NCI-H460 (cell line): ENCODE measurements around the gene SDK2. TPM values are rescaled to one million over a fixed set of nuclear protein-coding genes. Genes with fewer than 3 reads are reported as not detected.

Experiments
- DNase-seq: peaks from one replicate; pipeline ENCODE4 v3.0.0-alpha.2; 2016; ENCODE audit warnings: low read depth; ENCODE audit errors: extremely low read depth
- total RNA-seq: library from RNA; depleted of rRNA; stranded (reverse); fragments of >200 nt; shearing (Covaris generic); gene quantifications from 2 replicates; pipeline ENCODE4 v1.2.3, GENCODE V29; 2014

SDK2 gene
- total RNA-seq, 1 experiment from 2014 or later = 0.02 TPM

GRCh38 chr17:73520369-73520761 is 123.9 kb downstream of the SDK2 start:
- no peak for DNase-seq

DNA sequence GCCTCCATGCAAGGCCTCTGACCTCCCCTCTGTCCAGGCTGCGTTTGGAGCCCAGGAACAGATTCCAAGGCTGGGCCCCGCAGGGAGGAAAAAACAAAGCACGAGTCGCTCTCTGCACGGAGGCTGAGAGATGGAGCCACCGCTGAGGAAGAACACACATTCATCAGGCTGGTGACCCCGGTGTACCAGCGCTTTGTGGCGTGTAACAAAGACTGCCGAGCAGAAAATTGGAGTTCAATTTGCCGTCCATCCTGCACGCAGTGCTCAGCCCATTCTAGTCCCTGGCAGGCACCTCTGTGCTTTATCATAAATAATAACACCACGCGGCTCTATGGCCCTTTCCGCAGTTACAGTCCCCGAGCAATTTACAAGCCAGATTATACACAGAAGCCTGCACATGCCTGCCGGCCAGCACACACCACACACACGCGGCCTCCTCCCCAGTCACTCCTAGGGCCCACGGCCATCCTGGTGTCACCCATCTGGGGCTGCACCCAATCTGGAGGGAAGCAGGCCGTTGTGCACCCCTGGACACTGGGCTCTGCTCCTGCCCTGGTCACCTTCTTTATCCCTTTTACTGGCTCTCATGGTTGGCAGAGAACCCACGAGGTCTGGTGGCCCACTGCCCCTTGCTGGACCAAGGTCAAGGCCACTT is 124.4 kb downstream of the SDK2 start:
- DNase-seq = no peak

DNA sequence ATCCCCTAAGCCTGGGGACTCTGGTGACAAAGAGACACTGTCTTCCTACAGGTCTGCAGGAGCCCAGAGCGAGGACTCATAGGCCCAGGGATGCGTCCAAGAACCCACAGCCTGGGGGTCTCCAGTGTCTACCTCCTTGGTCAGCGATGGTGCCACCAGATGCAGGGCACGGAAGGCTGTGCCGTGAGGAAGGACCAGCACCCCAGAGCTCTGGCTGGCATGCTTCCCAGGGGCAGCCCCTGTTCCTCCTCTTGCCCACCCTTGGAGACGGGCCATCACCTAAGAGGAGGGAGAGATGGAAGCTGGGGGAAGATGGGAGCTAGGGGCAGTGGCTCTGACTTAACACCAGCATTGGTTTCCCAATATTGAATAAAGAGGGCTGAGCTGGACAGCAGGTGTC is 125.2 kb downstream of the SDK2 start:
- no peak for DNase-seq

GRCh38 chr17:73516431-73516830 is 127.8 kb downstream of the SDK2 start:
- no peak for DNase-seq

- DNase-seq = no peak
Measured at GRCh38 chr17:73514146-73514863, 129.9 kb downstream of the SDK2 start.

DNA sequence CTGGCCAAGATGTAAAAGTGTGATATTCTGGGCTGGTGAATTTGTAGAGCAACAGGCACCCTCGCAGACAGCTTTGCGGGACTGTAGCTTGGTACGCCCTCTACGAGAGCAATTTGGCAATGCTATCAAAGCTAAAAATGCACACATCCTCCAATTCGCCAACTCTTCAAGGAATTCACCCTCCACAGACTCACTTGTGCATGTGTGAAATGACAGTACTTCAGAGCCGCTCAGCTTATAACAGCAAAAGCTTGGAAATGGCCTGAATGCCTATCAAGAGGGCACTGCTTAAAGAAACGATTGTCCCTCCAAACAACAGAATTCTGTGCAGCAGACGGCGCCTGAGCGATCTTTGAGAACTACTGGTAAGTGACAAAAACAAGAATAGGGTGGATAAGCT is 130.8 kb downstream of the SDK2 start:
- DNase-seq = no peak

DNA sequence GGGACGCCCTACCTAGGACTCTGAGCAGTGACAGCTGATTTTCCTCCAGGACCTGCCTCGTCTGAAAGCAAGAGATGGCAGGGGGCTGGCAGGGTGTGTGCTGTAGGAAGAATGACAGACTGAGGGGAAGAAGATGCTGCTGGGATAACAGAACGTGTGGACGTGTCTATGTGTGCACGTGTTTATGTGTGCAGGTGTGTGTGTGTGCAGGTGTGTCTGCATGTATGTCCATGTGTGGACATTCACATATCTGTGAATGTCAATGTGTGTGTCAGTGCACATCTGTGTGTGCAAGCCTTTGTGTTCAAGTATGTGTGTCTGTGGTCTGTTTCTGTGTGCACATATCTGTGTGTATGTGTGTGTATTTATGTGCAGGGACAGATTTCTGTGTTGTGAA is 132.5 kb downstream of the SDK2 start:
- no peak for DNase-seq

GRCh38 chr17:73510981-73511718 is 133.1 kb downstream of the SDK2 start:
- no peak for DNase-seq

DNA sequence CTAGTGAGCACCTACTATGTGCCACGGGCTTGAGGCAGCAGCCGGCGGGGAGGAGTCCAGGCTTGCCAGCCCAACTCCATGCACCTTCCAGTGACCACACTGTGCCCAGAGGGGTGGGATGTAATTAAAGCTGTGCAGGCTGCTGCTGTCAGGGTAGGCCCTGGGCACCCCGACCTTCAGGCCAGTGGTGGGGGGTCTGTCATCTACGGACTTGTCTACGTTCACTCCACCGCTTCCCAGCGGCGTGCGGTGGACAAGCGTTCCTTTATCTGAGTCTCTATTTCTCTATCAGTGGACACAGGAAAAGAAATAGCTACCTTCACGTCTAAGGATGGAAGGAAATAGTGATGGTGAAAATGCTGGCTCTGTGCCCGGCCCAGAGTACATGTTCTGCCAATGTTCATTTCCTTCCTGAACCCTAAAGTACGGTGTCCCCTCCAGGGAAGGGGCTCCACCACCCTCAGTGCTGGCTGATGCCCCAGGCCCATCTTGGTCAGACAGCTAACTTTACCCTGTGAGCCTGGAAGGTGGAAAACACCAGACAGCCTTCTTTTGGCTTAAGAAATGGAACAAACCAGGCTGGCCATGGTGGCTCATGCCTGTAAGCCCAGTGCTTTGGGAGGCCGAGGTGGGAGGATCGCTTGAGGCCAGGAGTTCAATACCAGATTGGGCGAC is 135.2 kb downstream of the SDK2 start:
- no peak for DNase-seq

DNA sequence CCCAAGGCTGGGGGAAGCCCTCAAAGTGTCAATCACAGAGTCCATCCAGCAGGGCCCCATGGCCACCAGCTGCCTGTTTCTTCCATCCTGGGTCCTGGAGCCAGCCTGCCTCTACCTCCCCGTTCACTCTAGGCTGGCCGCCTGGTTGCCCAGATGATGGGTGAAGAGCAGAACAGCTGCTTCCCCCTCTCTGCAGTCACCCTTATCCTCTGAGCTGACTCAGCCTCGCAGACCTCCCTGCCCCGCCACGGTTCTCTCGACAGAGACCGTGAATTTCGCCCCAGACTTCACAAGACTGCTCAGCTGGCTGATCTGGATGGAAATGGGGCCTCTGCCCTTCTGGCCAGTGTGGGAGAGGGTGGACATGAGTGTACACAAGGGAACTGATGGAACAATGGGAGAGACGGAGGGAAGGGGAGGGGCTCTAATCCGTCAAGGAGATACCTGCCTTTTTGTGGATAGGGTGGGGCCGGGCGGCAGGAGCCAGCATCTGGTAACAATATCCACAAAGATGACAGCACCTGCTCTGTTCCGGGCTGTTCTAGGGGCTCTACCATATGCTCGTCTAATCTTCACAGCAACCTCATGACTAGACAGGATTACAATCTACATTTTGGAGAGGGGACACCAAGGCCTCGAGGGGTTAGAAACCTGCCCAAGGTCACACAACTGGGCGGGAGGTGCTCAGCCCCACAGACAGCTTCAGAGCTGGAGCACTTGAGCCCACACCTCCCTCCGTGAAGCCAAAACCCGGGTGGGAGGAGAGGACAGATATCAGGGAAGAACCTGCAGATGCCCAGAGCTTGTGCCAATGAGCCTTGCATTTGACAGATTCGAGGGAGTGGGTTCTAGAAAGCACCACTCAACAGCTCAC is 136.0 kb downstream of the SDK2 start:
- no peak for DNase-seq

DNA sequence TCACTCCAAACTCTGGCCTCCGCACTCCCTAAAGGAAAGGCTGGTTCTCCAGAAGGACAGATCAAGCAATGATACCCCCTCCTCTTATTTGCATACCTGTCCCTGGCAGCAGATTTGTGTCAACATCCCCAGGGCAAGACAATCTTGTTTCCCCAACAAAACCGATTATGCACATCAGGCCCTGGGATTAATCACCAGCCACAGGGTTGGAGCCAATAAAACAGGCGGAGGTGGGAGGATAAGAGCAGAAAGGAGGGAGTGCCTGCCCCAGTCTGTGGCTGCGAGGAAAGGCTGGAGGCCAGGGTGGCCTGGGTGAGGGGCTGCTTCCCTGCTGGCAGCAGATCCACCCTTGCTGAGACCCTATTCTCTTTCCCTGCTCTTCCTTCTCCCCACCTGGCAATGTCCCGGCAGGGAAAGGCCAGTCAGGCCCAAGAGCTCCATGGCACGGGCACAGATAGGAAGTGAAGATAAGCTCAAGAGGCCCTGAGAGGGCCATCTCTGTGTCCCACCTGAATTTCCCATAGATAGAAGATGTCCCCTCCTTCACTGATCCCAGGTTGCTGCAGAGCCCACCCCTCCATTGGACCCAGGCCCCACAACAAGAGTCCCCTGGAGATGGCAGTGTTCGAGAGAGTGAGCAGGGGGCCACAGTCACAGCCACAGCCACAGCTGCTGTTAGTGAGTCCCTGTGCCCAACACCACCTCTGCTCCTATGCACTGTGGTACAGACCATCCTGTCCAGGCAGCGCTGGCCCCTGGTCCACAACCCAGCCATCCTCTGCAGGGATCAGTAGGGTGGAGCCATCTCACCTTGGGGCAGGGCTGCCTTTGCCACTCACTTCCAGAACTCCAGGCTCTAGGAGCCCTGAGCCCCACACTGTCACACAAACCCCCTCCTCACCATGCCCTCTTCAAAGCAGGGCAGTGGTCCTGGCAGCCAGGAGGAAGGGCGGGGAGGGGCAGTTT is 137.5 kb downstream of the SDK2 start:
- no peak for DNase-seq

GRCh38 chr17:73503560-73503959 is 140.7 kb downstream of the SDK2 start:
- DNase-seq = no peak

- no peak for DNase-seq
Measured at GRCh38 chr17:73500414-73500999, 143.7 kb downstream of the SDK2 start.

DNA sequence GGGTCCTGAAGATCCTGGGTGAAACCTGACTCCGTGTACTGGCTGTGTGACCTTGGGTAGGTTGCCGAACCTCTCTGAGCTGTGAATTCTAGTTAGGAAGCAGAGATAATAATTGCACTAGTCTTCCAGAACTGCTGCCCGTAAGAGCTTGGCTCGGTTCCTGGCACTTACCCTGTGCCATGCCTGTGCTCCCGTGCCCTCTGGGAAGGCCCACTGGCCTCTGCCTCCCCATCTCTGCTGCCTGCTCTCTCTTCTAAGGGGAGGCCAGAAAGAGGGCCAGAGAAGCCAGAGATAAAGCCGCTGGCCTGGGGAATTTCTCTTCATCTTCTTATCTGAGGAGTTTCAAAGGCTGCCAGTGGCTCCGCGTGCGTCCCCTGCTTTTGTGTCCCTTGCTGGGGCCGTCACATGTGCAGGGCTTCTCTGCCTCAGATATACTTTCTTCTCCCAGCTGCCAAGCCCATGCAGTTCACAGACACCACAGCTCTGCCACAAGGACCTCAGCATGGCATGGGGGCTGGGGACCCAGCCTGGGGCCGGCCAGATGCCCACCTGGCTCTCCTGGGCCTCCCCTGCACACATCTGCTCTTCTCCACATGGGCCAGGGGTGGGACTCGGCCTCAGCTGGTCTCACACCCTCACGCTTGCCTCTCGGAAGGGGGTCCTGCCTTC is 145.2 kb downstream of the SDK2 start:
- DNase-seq = no peak

GRCh38 chr17:73498176-73498575 is 146.1 kb downstream of the SDK2 start:
- DNase-seq = no peak

DNA sequence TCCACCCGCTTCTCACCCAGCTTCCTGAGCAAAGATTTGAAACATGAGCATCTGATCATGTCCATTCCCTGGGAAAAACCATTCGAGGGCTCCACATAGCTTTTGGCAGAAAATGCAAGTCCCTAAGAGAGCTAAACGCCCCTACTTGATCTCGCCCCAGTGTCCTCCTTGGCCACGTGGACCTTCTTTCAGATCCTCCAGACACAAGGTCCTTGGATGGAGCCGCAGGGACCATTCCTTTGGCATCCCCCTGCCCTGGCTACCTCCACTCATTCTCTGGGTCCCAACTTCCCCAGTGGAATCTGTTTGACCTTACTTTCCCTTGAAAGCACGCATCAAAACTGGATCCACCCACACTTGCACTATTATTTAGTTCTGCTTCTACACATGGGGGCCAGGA is 146.5 kb downstream of the SDK2 start:
- DNase-seq = no peak

DNA sequence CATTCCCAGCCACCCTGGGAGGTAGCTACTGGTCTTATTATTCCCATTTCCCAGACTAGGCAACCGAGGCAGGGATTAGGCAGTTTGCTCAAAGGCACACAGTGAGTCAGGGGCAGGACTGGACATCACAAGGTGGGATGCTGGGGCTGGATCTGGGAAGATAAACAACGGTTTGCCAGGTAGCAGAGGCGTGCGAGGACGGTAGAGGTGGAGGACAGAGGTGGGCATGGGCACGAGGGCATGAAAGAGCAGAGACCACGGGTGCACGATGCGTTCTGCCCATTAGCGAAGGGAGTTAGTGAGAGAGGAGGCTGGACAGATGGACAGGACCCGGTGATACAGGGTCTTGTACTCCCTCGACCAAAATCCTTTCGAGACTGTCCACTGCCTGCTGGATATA is 148.0 kb downstream of the SDK2 start:
- DNase-seq = no peak

DNA sequence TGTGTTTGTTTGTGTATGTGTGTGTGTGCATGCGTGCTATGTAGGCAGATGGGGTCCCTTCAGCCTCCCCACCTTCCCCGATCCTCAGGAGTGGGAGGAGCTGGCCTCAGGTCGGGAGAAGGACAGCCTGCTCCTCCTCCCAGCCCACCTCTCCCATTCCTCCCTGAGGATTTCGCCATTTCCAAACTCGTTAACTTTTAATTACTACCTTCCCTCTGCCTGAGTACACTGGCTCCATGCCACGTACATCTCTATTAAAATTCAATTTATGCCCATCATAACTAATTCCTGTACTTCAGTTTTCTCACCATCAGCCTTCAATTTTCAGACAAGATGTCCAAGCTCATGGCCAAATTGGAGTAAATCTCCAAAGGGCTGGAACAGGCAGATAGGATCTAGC is 148.6 kb downstream of the SDK2 start:
- DNase-seq = no peak
